Endodermal cell (in vitro differentiated cells): ENCODE measurements around the gene MED29. TPM values are rescaled to one million over a fixed set of nuclear protein-coding genes. Genes with fewer than 3 reads are reported as not detected.

Experiments
- DNase-seq: peaks from one replicate; pipeline ENCODE4 v3.0.0-alpha.2; 2017
- H3K27ac ChIP-seq: 2 replicates; pipeline ENCODE4 v1.5.1; 2013; ENCODE audit warnings: mild to moderate bottlenecking, low read depth, low read length, moderate library complexity
- H3K27me3 ChIP-seq: 2 replicates; pipeline ENCODE4 v1.6.1; 2013; ENCODE audit warnings: mild to moderate bottlenecking, low read length, moderate library complexity; ENCODE audit not compliant: insufficient read depth, control insufficient read depth, poor library complexity, severe bottlenecking
- H3K36me3 ChIP-seq: 2 replicates; pipeline ENCODE4 v1.7.0; 2013; ENCODE audit warnings: mild to moderate bottlenecking, low read length, moderate library complexity; ENCODE audit not compliant: control insufficient read depth, insufficient read depth
- H3K4me1 ChIP-seq: one replicate; pipeline ENCODE4 v1.7.0; 2013; ENCODE audit warnings: low read length; ENCODE audit not compliant: control insufficient read depth, insufficient read depth
- H3K4me3 ChIP-seq: 2 replicates; pipeline ENCODE4 v1.5.1; 2013; ENCODE audit warnings: mild to moderate bottlenecking, low read length, moderate library complexity
- H3K9ac ChIP-seq: 2 replicates; pipeline ENCODE4 v1.6.1; 2013; ENCODE audit warnings: mild to moderate bottlenecking, low read length, moderate library complexity; ENCODE audit not compliant: poor library complexity, severe bottlenecking; ENCODE audit errors: extremely low read depth
- H3K9me3 ChIP-seq: 2 replicates; pipeline ENCODE4 v1.6.1; 2013; ENCODE audit warnings: mild to moderate bottlenecking, low read length, moderate library complexity; ENCODE audit not compliant: control insufficient read depth
- H3K27ac Mint-ChIP-seq: 2 replicates; pipeline ENCODE4 v1.8.0; 2020; ENCODE audit warnings: mixed read lengths
- H3K27me3 Mint-ChIP-seq: 2 replicates; pipeline ENCODE4 v1.8.0; 2021; ENCODE audit warnings: mild to moderate bottlenecking, mixed read lengths; ENCODE audit not compliant: insufficient read depth
- H3K36me3 Mint-ChIP-seq: 2 replicates; pipeline ENCODE4 v1.8.0; 2020; ENCODE audit warnings: low read depth, mixed read lengths
- H3K4me1 Mint-ChIP-seq: 2 replicates; pipeline ENCODE4 v1.8.0; 2020; ENCODE audit warnings: mixed read lengths
- H3K4me3 Mint-ChIP-seq: 2 replicates; pipeline ENCODE4 v1.8.0; 2020; ENCODE audit warnings: mild to moderate bottlenecking, moderate library complexity, mixed read lengths
- H3K9me3 Mint-ChIP-seq: 2 replicates; pipeline ENCODE4 v1.8.0; 2020; ENCODE audit warnings: mild to moderate bottlenecking, mixed read lengths
- CTCF ChIP-seq: fragments of 200-600 bp; sonication (generic); conservative IDR thresholded peaks from 2 replicates; pipeline ENCODE4 v1.5.0; 2021; ENCODE audit warnings: antibody characterized with exemption, mild to moderate bottlenecking
- WGBS, 2 experiments: methylation state at CpG; one replicate each; pipeline versions ENCODE4 v1.1.5 to v1.1.7; 2013; ENCODE audit warnings: missing lambda C conversion rate in 2 of 2, mixed read lengths in 1 of 2; ENCODE audit not compliant: insufficient coverage in 1 of 2, insufficient read length in 1 of 2; 5-methylcytosine and 5-hydroxymethylcytosine counted together
- total RNA-seq, 2 donors: library from RNA; stranded (reverse); fragmentation: NEBNext Ultra II Directional in 1 of 2; extraction: Animal tissue kit (Norgen Biotek cat#: 25700) in 1 of 2; gene quantifications; 2 replicates in 1 of 2; 3 replicates in 1 of 2; pipeline ENCODE4 v1.2.1, GENCODE V29; 2021

The MED29 gene
- total RNA-seq, 2 donors from 2014 or later: 32.6 to 38.9 TPM

- H3K9ac ChIP-seq: no peak overlapping the region
- 94 to 96% methylated on average over 11 of the region's 11 CpGs for WGBS, 2 experiments
- peak overlapping the region; percentile 95 for H3K27ac ChIP-seq
- Mint-ChIP-seq H3K27ac (peak overlapping the region; percentile 97), H3K27me3 (no peaks in the 10 kb centered on the region), H3K4me3 (no peak overlapping the region), H3K9me3 (no peaks in the 10 kb centered on the region), H3K36me3 (peaks cover 27% of the 10 kb centered on the region), H3K4me1 (peaks cover 10% of the 10 kb centered on the region)
- no peak for DNase-seq
- no peak overlapping the region for H3K4me3 ChIP-seq
- no peak for TF ChIP-seq CTCF
- no peaks in the 10 kb centered on the region for H3K9me3 ChIP-seq
- peaks cover 6% of the 10 kb centered on the region for H3K4me1 ChIP-seq
- H3K36me3 ChIP-seq: peaks cover 38% of the 10 kb centered on the region
- H3K27me3 ChIP-seq: no peaks in the 10 kb centered on the region
Measured at GRCh38 chr19:39427707-39428106, 36.5 kb downstream of the MED29 start.

GRCh38 chr19:39428283-39429112 lies 37.3 kb downstream of the MED29 start:
- peaks cover 6% of the 10 kb centered on the region for H3K4me1 ChIP-seq
- peak; percentile 36 for TF ChIP-seq CTCF
- no peak overlapping the region for H3K4me3 ChIP-seq
- no peaks in the 10 kb centered on the region for H3K27me3 Mint-ChIP-seq
- WGBS, 2 experiments: 27 to 30% methylated on average over 9 to 23 of the region's 23 CpGs
- DNase-seq: peak; percentile 97
- H3K9me3 ChIP-seq: no peaks in the 10 kb centered on the region
- H3K27ac Mint-ChIP-seq: peak overlapping the region; percentile 97
- H3K36me3 Mint-ChIP-seq: peaks cover 32% of the 10 kb centered on the region
- H3K9ac ChIP-seq: peak overlapping the region; percentile 71
- peak overlapping the region; percentile 43 for H3K4me3 Mint-ChIP-seq
- H3K27ac ChIP-seq: peak overlapping the region; percentile 95
- no peaks in the 10 kb centered on the region for H3K27me3 ChIP-seq
- peaks cover 39% of the 10 kb centered on the region for H3K36me3 ChIP-seq
- H3K4me1 Mint-ChIP-seq: peaks cover 10% of the 10 kb centered on the region
- no peaks in the 10 kb centered on the region for H3K9me3 Mint-ChIP-seq

GRCh38 chr19:39430675-39431593 lies 39.8 kb downstream of the MED29 start:
- DNase-seq: peak; percentile 80
- H3K27ac Mint-ChIP-seq: peak overlapping the region; percentile 93
- 82 to 83% methylated on average over 24 to 25 of the region's 25 CpGs for WGBS, 2 experiments
- no peaks in the 10 kb centered on the region for H3K9me3 Mint-ChIP-seq
- H3K36me3 Mint-ChIP-seq: peaks cover 37% of the 10 kb centered on the region
- Histone ChIP-seq H3K27ac (peak overlapping the region; percentile 4), H3K9me3 (no peaks in the 10 kb centered on the region), H3K27me3 (no peaks in the 10 kb centered on the region), H3K9ac (no peak overlapping the region), H3K4me3 (no peak overlapping the region), H3K4me1 (peaks cover 6% of the 10 kb centered on the region), H3K36me3 (peaks cover 34% of the 10 kb centered on the region)
- H3K4me1 Mint-ChIP-seq: peaks cover 22% of the 10 kb centered on the region
- no peaks in the 10 kb centered on the region for H3K27me3 Mint-ChIP-seq
- no peak for TF ChIP-seq CTCF
- H3K4me3 Mint-ChIP-seq: no peak overlapping the region
